Neural progenitor cell (in vitro differentiated cells): ENCODE results near the gene CSAD.

Experiments used
- CTCF ChIP-seq: fragments of 200-600 bp; sonication (generic); IDR thresholded peaks from 2 replicates; pipeline ENCODE4 v1.5.1; 2017; ENCODE audit warnings: antibody characterized with exemption, mild to moderate bottlenecking
- EZH2 ChIP-seq: fragments of 200-600 bp; sonication (generic); IDR thresholded peaks from 2 replicates; pipeline ENCODE4 v1.6.1; 2017; ENCODE audit warnings: antibody characterized with exemption, mild to moderate bottlenecking, moderate library complexity

- TF ChIP-seq CTCF (no peak), EZH2 (no peak)
These were observed 6.6 kb upstream of the CSAD start for GRCh38 chr12:53187145-53187899.
